Transverse colon (tissue), 4 donors: ENCODE measurements around the gene PDCD6IP. TPM values are rescaled to one million over a fixed set of nuclear protein-coding genes. Genes with fewer than 3 reads are reported as not detected.

Experiments
- DNase-seq: peaks from one replicate; pipeline ENCODE4 v3.0.0-alpha.2; 2019
- H3K27ac ChIP-seq, 4 donors: fragments of 200-600 bp; sonication (generic); 2 replicates each; pipeline ENCODE4 v1.5.1; 2016 to 2018; ENCODE audit warnings: inconsistent platforms in 4 of 4
- H3K27me3 ChIP-seq: fragments of 200-600 bp; sonication (generic); 2 replicates; pipeline ENCODE4 v1.5.1; 2017; ENCODE audit warnings: inconsistent platforms
- H3K36me3 ChIP-seq, 4 donors: fragments of 200-600 bp; sonication (generic); 2 replicates each; pipeline ENCODE4 v1.5.1; 2017 to 2019; ENCODE audit warnings: inconsistent platforms in 4 of 4
- H3K4me1 ChIP-seq, 4 donors: fragments of 200-600 bp; sonication (generic); 2 replicates each; pipeline ENCODE4 v1.5.1; 2017 to 2020; ENCODE audit warnings: inconsistent platforms in 4 of 4
- H3K4me3 ChIP-seq, 4 donors: fragments of 200-600 bp; sonication (generic); 1 replicate in 1 of 4; 2 replicates in 3 of 4; pipeline versions ENCODE4 v1.5.1 to v1.6.1; 2017 to 2019; ENCODE audit warnings: inconsistent platforms in 4 of 4
- H3K9me3 ChIP-seq, 2 donors: fragments of 200-600 bp; sonication (generic); 2 replicates each; pipeline ENCODE4 v1.5.1; 2017 to 2019; ENCODE audit warnings: inconsistent platforms in 2 of 2
- CTCF ChIP-seq, 5 experiments: fragments of 200-600 bp in 3 of 5; fragments of 450-650 bp in 2 of 5; sonication (generic) in 3 of 5; IDR thresholded peaks; 1 replicate in 2 of 5; 2 replicates in 3 of 5; pipeline ENCODE4 v1.5.1; 2016 to 2017; ENCODE audit warnings: antibody characterized with exemption in 5 of 5, inconsistent platforms in 3 of 5, mild to moderate bottlenecking in 2 of 5, moderate library complexity in 1 of 5
- EP300 ChIP-seq: sonication (generic); formaldehyde crosslinking; IDR thresholded peaks from one replicate; pipeline ENCODE4 v1.6.1; 2017; ENCODE audit warnings: antibody characterized with exemption, low read depth
- POLR2A ChIP-seq: fragments of 450-650 bp; IDR thresholded peaks from one replicate; pipeline ENCODE4 v1.6.1; 2016; ENCODE audit warnings: antibody characterized with exemption, mild to moderate bottlenecking, moderate library complexity
- POLR2AphosphoS5 ChIP-seq, 3 donors: sonication (generic); formaldehyde crosslinking; IDR thresholded peaks; one replicate each; pipeline ENCODE4 v1.6.1; 2016; ENCODE audit warnings: antibody characterized with exemption in 3 of 3
- WGBS, 2 donors: methylation state at CpG; one replicate each; pipeline ENCODE4 v1.1.5; 2018; ENCODE audit warnings: low coverage in 1 of 2; 5-methylcytosine and 5-hydroxymethylcytosine counted together
- in situ Hi-C, 4 donors: fragments of 200-750 bp; cut with MboI; loops; one replicate each; pipeline versions ENCODE4 v1.15.0 to v1.15.1; 2017; ENCODE audit warnings: low sequenced_read_pairs in 3 of 4, low pct_ligation_motif_present in 1 of 4, low pct_unique_long_range_greater_than_20kb in 1 of 4
- intact Hi-C: fragments of 100-400 bp; cut with DNase I; formaldehyde crosslinking; loops from one replicate; pipeline ENCODE4 v1.15.1; 2023; ENCODE audit warnings: low total_unique reads
- total RNA-seq, 4 donors: library from RNA; depleted of rRNA; stranded (reverse); fragments of >200 nt; gene quantifications; one replicate each; pipeline ENCODE4 v1.1.0, GENCODE V29; 2016

PDCD6IP gene
- total RNA-seq, 4 donors from 2014 or later, result 89.0 to 523 (median 372) TPM

DNA sequence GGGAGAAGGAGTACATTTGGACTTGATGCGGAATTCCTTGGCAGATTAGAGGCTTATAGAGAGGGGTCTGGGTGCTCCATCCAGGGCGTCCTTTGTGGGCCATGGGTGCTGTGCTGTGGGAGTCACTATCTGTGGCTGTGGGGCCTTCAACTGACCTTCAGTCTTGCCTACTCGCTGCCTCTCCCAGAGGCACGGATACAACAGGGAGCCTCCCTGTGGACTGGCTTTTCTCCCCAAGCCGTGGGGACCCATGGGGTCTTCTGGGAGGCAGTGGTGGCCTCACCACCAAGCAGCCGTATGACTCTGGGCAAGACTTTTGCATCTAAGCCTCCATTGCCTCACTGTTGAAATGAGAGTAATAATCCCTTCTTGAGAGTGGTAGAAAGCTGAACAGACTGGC is 83.9 kb downstream of the PDCD6IP start:
- DNase-seq, result no peak
- TF ChIP-seq POLR2A (no peak), CTCF (IDR thresholded peaks at IDR 0.05) (no peak), EP300 (no peak), POLR2AphosphoS5 (IDR thresholded peaks at IDR 0.05) (no peak)
- Histone ChIP-seq H3K4me1 (peaks cover 0 to 4% (median 2%) of the 10 kb centered on the region in 4 donors), H3K4me3 (no peak overlapping the region), H3K9me3 (no peaks in the 10 kb centered on the region), H3K27me3 (peaks cover 3% of the 10 kb centered on the region), H3K36me3 (no peaks in the 10 kb centered on the region), H3K27ac (no peak overlapping the region)
- WGBS, 2 donors, result 75 to 84% methylated on average over 1 to 5 of the region's 6 CpGs
- intact Hi-C loops, result loop anchor here (10.0 kb wide), 1 partner anchor 803 kb away; no protein-coding TSS in a partner anchor
- in situ Hi-C loops, result loop anchor here in 3 of 4 donors (10.0 to 25.0 kb wide), 2 partner anchors 803 to 805 kb away; no protein-coding TSS in a partner anchor

GRCh38 chr3:33883538-33883950 is 85.1 kb downstream of the PDCD6IP start:
- Histone ChIP-seq H3K4me1 (peaks cover 0 to 4% (median 2%) of the 10 kb centered on the region in 4 donors), H3K27me3 (peaks cover 3% of the 10 kb centered on the region), H3K9me3 (no peaks in the 10 kb centered on the region), H3K4me3 (no peak overlapping the region), H3K27ac (no peak overlapping the region), H3K36me3 (no peaks in the 10 kb centered on the region)
- intact Hi-C loops, result loop anchor here (10.0 kb wide), 1 partner anchor 801 kb away; no protein-coding TSS in a partner anchor
- TF ChIP-seq CTCF (IDR thresholded peaks at IDR 0.05), result peak; percentile 70 to 90 (median 83)
- TF ChIP-seq POLR2A, result no peak
- 4 to 10% methylated on average over 6 of the region's 6 CpGs for WGBS, 2 donors
- DNase-seq, result no peak
- in situ Hi-C loops, result loop anchor here in 3 of 4 donors (10.0 to 25.0 kb wide), 2 partner anchors 801 to 804 kb away; no protein-coding TSS in a partner anchor

DNA sequence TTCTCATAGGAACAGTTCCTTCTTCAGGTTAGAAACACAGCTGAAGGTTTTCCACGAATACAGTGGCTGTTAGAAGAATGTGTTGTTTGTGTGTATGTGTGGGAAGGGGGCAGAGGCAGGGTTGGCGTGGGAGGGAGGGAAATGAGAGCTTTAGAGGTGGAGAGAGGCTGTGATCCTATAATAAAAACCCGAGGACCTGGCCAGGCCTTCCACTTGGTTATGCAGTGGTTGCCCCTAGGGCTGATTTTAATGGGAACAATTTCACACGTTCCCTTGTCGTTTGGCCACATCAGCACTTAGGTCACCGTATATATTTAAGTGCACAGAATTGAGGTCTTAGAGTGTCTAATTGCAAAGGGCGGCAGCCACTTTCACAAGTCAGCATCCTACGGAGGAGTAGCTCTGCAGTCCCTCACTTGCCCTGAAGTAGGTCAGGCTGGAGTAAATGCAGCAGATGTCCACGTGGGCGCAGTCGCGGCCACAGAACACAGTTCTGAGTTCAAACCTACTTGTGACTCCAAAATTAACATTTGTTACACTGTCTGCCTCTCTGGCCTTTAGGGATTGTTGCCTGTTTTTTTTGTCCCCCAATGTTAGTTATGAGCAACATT is 85.6 kb downstream of the PDCD6IP start:
- H3K9me3 ChIP-seq, result no peaks in the 10 kb centered on the region

More for the DNA sequence above, 85.6 kb downstream of the PDCD6IP start:
- Histone ChIP-seq H3K27me3 (peaks cover 3% of the 10 kb centered on the region), H3K27ac (no peak overlapping the region), H3K36me3 (no peaks in the 10 kb centered on the region), H3K4me3 (no peak overlapping the region), H3K4me1 (peaks cover 0 to 4% (median 2%) of the 10 kb centered on the region in 4 donors)
- in situ Hi-C loops, result loop anchor here in 3 of 4 donors (10.0 to 25.0 kb wide), 2 partner anchors 801 to 803 kb away; no protein-coding TSS in a partner anchor
- no peak for DNase-seq
- intact Hi-C loops, result loop anchor here (10.0 kb wide), 1 partner anchor 801 kb away; no protein-coding TSS in a partner anchor
- TF ChIP-seq POLR2AphosphoS5 (IDR thresholded peaks at IDR 0.05) (no peak), EP300 (no peak), CTCF (IDR thresholded peaks at IDR 0.05) (peak in 2 of 5 experiments; percentile 15 to 25), POLR2A (no peak)
- WGBS, 2 donors, result 0 to 42% methylated on average over 2 to 12 of the region's 12 CpGs
